ENCODE results near the gene REC114.

DNA sequence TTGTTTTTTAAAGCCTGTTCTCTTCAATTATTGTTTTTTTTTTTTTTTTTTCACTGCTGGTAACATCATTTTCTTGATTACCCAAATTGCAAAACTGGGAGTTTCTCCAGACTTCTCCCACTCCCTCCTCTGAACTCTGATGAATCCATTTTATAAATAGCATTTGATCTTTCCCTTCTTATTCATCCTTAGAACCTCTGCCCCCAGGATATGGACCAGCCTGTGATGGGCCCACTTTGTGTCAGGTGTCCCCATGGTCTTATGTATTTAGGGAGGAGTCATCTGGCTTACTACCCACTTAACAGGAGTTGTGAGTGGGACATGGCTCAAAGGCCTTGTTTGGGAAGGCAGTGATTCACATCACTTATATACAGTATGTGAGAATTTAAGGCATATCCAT is 57.7 kb downstream of the REC114 start:
- TF ChIP-seq, protein P1, sequence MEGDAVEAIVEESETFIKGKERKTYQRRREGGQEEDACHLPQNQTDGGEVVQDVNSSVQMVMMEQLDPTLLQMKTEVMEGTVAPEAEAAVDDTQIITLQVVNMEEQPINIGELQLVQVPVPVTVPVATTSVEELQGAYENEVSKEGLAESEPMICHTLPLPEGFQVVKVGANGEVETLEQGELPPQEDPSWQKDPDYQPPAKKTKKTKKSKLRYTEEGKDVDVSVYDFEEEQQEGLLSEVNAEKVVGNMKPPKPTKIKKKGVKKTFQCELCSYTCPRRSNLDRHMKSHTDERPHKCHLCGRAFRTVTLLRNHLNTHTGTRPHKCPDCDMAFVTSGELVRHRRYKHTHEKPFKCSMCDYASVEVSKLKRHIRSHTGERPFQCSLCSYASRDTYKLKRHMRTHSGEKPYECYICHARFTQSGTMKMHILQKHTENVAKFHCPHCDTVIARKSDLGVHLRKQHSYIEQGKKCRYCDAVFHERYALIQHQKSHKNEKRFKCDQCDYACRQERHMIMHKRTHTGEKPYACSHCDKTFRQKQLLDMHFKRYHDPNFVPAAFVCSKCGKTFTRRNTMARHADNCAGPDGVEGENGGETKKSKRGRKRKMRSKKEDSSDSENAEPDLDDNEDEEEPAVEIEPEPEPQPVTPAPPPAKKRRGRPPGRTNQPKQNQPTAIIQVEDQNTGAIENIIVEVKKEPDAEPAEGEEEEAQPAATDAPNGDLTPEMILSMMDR (IDR thresholded peaks at IDR 0.05 in 2 of 3, conservative IDR thresholded peaks at IDR 0.05 in 1 of 3; ENCODE audit: insufficient read depth in 2 of 3, low read depth in 1 of 3, low read length in 3 of 3), result no peak
- TF ChIP-seq CBX5 (IDR thresholded peaks at IDR 0.05; ENCODE audit: borderline replicate concordance, low read depth), result no peak
- TF ChIP-seq, protein P2, sequence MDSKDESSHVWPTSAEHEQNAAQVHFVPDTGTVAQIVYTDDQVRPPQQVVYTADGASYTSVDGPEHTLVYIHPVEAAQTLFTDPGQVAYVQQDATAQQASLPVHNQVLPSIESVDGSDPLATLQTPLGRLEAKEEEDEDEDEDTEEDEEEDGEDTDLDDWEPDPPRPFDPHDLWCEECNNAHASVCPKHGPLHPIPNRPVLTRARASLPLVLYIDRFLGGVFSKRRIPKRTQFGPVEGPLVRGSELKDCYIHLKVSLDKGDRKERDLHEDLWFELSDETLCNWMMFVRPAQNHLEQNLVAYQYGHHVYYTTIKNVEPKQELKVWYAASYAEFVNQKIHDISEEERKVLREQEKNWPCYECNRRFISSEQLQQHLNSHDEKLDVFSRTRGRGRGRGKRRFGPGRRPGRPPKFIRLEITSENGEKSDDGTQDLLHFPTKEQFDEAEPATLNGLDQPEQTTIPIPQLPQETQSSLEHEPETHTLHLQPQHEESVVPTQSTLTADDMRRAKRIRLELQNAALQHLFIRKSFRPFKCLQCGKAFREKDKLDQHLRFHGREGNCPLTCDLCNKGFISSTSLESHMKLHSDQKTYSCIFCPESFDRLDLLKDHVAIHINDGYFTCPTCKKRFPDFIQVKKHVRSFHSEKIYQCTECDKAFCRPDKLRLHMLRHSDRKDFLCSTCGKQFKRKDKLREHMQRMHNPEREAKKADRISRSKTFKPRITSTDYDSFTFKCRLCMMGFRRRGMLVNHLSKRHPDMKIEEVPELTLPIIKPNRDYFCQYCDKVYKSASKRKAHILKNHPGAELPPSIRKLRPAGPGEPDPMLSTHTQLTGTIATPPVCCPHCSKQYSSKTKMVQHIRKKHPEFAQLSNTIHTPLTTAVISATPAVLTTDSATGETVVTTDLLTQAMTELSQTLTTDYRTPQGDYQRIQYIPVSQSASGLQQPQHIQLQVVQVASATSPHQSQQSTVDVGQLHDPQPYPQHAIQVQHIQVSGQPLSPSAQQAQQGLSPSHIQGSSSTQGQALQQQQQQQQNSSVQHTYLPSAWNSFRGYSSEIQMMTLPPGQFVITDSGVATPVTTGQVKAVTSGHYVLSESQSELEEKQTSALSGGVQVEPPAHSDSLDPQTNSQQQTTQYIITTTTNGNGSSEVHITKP (IDR thresholded peaks at IDR 0.05; ENCODE audit: partially characterized antibody), result no peak
- TF ChIP-seq MAFG (tag; conservative IDR thresholded peaks at IDR 0.05), result no peak
- TF ChIP-seq SMAD3 (CRISPR knock-in tag; conservative IDR thresholded peaks at IDR 0.05), result no peak
- TF ChIP-seq ZNF239 (CRISPR knock-in tag; IDR thresholded peaks at IDR 0.05), result no peak
- no peak for TF ChIP-seq SETDB1 (IDR thresholded peaks at IDR 0.05; ENCODE audit: low read length)
- no peak for TF ChIP-seq ZNF121 (CRISPR knock-in tag; conservative IDR thresholded peaks at IDR 0.05)
- no peak for TF ChIP-seq SIN3A (IDR thresholded peaks at IDR 0.05; ENCODE audit: borderline replicate concordance in 2 of 2, control insufficient read depth in 1 of 2, low read depth in 2 of 2, low read length in 2 of 2)
- no peak for TF ChIP-seq CHD4 (IDR thresholded peaks at IDR 0.05; ENCODE audit: insufficient read depth, insufficient replicate concordance, low read depth, low read length, poor library complexity, severe bottlenecking)
- TF ChIP-seq CREB5 (CRISPR knock-in tag; IDR thresholded peaks at IDR 0.05), result no peak
- TF ChIP-seq BCLAF1 (IDR thresholded peaks at IDR 0.05; ENCODE audit: borderline replicate concordance in 1 of 2, control insufficient read depth in 1 of 2, low read depth in 2 of 2, low read length in 1 of 2), result no peak

Measured in K562 (cell line).